Measurements from ENCODE around the gene HS3ST1.

DNA sequence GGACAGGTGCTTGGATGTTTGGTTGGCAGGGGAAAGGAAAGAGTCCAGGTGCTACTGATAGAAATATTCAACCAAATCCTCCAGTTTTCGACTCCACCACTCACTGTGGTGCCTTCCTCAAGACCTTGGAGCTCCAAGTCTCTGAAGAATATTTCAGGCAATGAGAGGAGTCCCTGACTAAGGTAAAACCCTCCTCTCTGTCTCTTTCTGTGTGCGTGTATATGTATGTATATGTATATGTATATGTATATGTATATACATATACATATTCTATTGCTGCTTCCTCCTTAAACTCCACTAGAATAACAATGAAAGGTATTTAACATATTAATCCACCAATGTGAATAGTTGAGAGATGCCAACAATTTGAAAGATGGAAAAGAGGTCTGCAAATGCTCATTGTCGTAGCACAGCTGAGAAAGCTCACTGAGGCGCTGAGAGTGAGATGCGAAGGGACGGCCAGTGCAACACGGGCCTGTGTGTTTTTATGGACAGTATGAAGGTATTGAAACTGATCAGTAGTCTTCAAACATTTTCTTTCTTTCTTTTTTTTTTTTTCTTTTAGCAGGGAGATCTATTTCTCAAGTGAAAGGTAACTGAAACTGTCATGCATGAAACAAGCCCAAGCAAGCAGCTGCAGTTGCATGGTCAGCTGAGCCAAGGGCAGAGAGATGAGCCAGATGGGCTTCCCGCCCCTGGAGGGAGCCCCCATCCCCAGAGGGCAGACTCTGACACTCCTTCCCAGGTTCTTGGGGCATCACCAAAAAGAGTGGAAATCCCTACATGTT is 41.1 kb upstream of the HS3ST1 start:
- TF ChIP-seq POLR2A (IDR thresholded peaks at IDR 0.05) (no peak), CTCF (IDR thresholded peaks at IDR 0.05) (no peak)
